ENCODE data around the gene GRIA4.

DNA sequence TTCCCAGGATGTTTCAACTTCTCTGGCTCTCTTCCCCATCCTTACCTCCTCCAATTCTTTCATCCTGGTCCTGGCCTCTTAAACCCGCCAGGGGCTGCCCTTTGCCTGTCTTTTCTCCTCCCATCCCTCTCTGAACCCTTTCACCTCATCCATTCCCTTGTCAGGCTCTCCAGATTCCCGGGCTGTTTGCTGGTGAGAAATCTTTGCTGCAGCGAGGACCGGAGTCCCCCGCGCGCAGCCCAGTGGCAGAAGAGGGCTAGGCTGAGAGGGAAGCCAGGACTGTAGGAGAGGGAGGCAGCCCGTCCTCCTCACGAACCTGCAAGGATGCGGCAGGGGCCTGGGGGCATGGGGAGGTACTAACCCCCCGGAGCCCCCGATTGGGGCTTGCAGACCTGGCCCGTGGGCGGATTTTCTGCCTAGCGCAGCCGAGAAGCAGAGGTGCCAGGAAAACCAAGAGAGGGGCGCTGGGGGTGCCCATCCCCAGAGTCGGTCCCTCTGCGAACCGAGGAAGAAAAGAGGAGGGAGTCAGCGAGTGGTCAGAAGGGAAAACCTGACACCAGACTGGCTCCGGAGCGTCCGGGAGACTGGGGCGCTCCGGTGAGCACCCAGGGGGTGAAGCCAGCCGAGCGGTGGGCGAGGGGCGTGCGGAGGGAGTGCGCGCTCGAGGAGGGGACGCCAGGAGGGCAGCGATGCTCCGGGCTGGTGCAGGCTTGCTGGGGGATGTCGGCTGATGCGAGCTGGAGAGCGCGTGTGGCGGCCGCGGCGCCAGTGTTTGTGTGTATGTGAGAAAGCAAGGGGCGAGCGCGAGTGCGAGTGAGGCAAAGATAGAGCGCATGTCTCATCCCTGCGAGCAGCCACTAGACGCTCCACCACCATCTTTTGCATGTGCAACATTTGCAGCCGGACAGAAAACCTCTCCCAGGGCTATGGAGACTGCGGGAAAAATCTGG lies at the start of gene GRIA4:
- TF ChIP-seq POLR2A (IDR thresholded peaks at IDR 0.05) (no peak), CTCF (IDR thresholded peaks at IDR 0.05) (no peak), EP300 (IDR thresholded peaks at IDR 0.05) (no peak), POLR2AphosphoS5 (IDR thresholded peaks at IDR 0.05) (no peak)

Measured in sigmoid colon (tissue), 4 donors.